GM13976 (cell line): ENCODE data around the gene PRSS22.

Experiments
- DNase-seq: peaks from one replicate; pipeline ENCODE4 v3.0.0; 2012; ENCODE audit warnings: low spot score
- in situ Hi-C: fragments of 300-500 bp; cut with MboI; formaldehyde crosslinking; loops from one replicate; pipeline ENCODE4 v1.12.0; 2022; ENCODE audit warnings: low sequenced_read_pairs, mixed read lengths, inconsistent platforms; ENCODE audit not compliant: unreplicated experiment
- TF ChIP-seq, protein P1 (sequence below): IDR thresholded peaks from 2 replicates; pipeline ENCODE4 v1.5.1; 2012; ENCODE audit warnings: borderline replicate concordance, mild to moderate bottlenecking; ENCODE audit not compliant: insufficient read depth; ENCODE audit errors: extremely low read depth, missing control alignments, control extremely low read depth

PRSS22 gene

DNA sequence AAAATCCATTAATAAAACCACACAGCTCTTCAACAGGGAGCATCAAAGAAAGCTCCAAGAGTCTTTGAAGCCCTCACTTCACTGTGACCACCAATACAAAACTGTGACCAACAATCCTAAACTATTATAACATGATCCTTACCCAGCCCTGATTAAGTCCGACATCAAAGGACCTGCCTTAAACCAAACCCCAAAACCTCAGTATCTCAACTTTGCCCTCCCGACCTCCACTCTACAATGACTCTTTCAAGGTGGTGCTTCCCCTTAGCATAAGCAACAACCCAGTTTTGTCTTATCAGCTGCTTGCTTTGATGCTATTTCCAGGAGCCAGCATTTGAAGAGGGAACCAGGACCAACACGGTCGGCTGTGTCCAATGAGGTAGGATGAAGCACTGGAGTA lies 8.5 kb upstream of the PRSS22 start:
- DNase-seq, result no peak
- TF ChIP-seq, protein P1, sequence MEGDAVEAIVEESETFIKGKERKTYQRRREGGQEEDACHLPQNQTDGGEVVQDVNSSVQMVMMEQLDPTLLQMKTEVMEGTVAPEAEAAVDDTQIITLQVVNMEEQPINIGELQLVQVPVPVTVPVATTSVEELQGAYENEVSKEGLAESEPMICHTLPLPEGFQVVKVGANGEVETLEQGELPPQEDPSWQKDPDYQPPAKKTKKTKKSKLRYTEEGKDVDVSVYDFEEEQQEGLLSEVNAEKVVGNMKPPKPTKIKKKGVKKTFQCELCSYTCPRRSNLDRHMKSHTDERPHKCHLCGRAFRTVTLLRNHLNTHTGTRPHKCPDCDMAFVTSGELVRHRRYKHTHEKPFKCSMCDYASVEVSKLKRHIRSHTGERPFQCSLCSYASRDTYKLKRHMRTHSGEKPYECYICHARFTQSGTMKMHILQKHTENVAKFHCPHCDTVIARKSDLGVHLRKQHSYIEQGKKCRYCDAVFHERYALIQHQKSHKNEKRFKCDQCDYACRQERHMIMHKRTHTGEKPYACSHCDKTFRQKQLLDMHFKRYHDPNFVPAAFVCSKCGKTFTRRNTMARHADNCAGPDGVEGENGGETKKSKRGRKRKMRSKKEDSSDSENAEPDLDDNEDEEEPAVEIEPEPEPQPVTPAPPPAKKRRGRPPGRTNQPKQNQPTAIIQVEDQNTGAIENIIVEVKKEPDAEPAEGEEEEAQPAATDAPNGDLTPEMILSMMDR, result no peak
- in situ Hi-C loops, result no loop called here

- no peak for DNase-seq
- in situ Hi-C loops, result no loop called here
- TF ChIP-seq, protein P1, result no peak
Observed at GRCh38 chr16:2865651-2866050, 7.7 kb upstream of the PRSS22 start.

DNA sequence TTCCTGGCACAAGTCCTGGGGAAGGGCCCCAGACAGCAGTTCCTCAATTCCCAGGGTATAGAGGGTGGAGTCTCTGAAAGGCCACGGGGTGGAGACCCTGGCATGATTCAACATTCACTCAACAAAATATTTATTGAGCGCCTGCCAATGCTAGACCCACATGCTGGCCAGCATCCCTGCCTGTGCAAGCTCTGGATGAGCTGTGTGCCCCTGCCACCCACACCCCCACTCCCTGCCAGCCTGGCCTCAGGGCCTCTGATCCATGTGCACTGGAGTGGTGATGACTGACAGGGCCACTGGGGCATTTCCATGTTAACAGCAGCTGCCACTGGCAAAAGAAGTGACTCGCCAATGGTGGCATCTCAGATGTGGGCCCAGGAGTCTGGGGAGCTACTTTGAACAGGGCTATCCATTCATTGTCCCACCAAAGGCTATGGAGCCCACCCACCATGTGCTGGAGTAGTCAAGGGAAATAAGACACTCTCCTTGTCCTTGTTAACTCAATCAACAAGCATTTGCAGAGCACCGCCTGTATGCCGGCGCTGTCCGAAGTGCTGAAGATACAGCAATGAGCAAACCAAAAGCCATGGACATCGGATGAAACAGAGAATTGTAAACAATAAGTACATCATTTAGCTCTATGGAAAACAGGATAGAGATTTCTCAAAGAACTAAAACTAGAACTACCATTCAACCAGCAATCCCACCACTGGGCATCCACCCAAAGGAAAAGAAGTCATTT lies 3.0 kb upstream of the PRSS22 start:
- in situ Hi-C loops, result no loop called here
- DNase-seq, result no peak
- TF ChIP-seq, protein P1, result no peak

DNA sequence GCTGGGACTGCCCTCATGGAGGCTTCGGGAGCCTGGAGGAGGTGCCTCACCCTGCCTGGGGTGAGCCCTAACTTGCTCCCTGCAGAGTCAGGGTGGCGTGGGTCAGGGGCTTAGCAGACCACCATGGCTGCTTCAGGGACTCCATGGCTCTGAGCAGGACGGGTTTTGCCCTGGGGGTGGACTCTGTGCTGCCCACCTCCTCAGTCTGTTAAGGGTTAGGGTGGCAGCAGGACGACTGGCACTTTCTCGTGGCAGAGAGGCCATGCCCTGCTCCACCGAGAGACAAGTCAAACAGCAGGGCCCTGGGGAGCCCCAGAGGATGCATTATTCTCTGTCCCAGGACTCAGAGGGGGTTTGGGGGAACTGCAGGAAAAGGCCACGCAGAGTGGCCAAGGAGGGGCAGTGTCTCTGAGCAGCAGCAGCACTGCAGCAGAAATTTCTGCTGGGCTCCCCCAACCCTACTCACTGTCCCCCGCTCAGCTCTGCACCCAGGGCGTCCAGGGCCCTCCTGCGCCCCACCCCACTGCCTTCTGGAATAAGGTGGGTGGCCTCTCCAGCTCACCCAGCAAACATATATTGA lies 1.8 kb upstream of the PRSS22 start:
- DNase-seq, result no peak
- TF ChIP-seq, protein P1, result no peak
- in situ Hi-C loops, result no loop called here

- peak; percentile 28 for DNase-seq
- TF ChIP-seq, protein P1, result no peak
- in situ Hi-C loops, result no loop called here
Observed at GRCh38 chr16:2858245-2859025, 465 bp upstream of the PRSS22 start.

DNA sequence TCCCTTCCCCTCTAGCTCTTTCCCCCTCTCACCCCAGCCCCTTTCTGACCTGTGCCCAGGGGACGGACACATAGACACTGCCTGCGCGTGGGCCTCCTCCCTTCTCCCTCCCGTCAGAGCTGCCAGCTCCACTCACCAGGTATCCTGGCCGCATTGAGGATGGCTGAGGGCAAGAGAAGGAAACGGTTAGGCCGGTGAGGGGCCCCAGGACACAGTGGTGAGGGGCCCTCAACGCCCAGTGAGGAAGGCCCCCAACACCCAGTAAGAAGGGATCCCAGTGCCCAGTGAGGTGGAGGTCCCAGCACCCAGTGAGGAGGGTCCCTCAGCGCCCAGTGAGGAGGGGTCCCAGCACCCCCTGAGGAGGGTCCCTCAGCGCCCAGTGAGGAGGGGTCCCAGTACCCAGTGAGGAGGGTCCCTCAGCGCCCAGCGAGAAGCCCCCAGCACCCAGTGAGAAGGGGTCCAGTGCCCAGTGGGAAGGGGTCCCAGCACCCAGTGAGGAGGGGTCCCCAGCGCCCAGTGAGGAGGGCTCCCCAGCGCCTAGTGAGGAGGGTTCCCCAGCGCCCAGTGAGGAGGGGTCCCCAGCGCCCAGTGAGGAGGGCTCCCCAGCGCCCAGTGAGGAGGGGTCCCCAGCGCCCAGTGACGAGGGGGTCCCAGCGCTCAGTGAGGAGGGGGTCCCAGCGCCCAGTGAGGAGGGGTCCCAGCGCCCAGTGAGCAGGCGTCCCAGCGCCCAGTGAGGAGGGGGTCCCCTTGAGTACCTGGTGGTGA lies 1.1 kb downstream of the PRSS22 start:
- TF ChIP-seq, protein P1, result no peak
- DNase-seq, result peak; percentile 13
- in situ Hi-C loops, result no loop called here
